GDM1 (cell line): Measurements from ENCODE around the gene ATP5PF.
"Not testable (repeated sequence)": the region's sequence is repeated elsewhere in the genome, so short reads cannot be mapped to it uniquely, and the experiment has no call there.

Experiments
- DNase-seq: peaks from one replicate; lab custom pipeline; 2025; lab: John Stamatoyannopoulos, UW

ATP5PF gene

DNA sequence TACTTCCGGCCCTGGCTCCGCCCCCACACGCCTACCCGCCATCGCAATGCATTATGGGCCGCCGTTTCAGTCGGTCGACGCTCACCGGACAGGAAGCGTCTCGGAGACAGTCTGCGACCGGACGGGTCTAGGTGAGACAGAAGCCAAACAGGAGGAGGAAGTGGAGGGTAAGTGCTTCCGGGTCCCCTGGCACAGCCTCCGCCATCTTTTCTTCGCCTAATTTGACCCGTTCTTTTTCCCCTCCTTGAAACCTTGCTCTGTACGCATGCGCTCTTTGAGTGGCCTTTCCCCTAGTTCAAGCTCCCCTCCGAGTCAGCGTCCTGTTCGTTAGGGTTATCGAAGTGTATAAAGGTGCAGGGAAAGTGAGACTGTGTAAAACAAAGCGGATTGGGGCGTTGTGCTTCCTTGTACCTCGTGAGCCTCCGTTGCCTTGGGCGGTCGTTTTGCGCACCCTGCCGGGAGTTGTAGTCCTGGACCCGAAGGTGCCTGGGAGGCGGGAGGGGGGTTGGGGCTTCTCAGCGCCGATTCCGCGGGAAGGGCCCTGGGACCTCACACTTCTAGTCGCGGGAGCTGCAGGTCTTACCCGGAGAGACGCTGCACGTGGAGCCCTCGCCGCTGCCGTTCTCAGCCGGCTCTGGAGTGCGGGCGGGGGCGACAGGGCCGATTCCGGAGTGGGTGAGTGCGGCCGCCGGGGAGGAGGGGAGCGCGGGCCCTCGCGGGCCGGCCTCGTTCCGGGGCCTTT lies at the start of gene ATP5PF, which contains the start of gene GABPA:
Gene ATP5PF, minus strand, starts transcription at position 1 of the 742 bp plus-strand sequence. CDS start 5,110 bp downstream, outside the sequence.
Gene GABPA, plus strand, starts transcription at position 69 of the 742 bp plus-strand sequence. CDS start 6,627 bp downstream, outside the sequence.
- peak; percentile 97 for DNase-seq

- not testable (repeated sequence) for DNase-seq
Observed at GRCh38 chr21:25778126-25778875, 43.6 kb upstream of the ATP5PF start.

GRCh38 chr21:25776440-25776839 lies 41.7 kb upstream of the ATP5PF start:
- DNase-seq = no peak

DNA sequence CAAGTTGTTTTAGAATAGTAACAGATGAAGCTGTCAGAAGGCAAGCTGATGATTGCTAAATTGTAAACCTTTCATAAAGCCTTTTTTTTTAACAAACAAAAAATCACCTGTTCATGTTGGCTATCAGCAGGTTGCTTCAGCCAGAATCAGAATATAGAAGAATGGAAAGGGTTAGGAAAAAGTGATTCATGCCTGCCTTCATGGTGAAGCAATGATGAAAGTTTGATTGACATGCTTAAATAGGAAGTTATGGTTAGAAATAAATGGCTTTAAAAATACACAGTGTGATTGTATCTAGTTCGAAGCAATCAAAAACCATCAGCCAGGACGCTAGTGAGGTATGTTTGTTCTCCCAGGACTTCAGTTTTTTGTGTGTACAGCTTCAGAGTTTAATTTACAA lies 38.0 kb upstream of the ATP5PF start:
- DNase-seq = no peak

DNA sequence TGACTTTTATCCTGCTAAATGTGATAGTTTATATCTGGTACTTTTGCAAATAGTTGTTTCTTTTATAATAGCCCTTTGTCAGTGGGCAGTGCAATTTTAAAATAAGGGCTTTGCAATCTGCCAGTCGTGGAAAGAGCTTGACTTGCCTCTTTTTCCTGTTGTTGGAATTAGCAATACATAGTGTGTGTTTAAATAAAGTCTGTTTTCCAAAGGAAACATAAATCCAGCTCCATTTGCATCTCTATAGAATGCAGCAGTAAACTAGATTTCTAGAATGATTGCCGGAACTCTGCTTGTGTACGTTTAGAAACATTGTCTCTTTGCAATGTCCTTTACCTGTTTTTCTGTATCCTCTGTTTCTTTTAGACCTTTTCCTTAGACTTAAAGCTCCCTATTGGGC lies 33.2 kb upstream of the ATP5PF start:
- no peak for DNase-seq

GRCh38 chr21:25764065-25764464 lies 29.4 kb upstream of the ATP5PF start:
- no peak for DNase-seq

DNA sequence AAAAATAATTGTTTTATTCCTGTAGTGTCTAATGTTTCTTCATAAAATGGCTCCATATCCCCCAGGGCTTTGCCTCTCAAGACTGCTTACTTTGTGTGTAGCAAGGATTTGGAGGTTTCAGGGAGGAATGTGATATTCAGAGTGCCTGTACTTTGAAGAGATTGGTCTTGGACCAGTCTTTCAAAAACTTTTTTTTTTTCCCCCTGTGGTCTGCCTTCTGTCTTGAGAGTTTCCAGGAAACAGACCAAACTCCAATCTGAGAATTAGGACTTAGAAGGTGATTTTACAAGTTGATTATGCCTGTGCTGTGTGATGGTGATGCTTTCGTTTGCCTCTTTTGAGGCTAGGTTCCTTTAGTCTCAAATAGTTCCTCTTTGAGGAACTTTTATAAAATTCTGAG lies 26.0 kb upstream of the ATP5PF start:
- DNase-seq = no peak

DNA sequence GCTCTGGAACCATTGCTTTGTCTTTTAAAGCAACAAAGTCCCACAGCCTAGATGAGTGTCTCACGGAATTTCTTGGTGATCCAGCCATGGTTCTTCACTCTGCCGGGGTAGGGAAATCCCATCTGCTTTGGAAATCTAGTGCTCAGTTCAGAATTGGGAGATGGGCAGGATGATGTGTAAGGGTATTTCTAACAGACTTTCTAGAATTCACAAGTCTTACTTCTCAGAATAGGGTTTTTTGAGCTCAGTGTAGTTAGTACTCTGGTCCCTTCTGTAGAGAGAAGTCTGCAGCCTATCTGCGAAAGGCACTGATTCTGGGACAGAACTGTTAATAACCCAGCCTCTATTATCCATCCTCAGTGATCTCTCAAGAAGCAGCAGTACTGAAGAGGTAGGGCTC lies 25.4 kb upstream of the ATP5PF start:
- no peak for DNase-seq

- DNase-seq = no peak
Observed at GRCh38 chr21:25759573-25759972, 24.9 kb upstream of the ATP5PF start.

DNA sequence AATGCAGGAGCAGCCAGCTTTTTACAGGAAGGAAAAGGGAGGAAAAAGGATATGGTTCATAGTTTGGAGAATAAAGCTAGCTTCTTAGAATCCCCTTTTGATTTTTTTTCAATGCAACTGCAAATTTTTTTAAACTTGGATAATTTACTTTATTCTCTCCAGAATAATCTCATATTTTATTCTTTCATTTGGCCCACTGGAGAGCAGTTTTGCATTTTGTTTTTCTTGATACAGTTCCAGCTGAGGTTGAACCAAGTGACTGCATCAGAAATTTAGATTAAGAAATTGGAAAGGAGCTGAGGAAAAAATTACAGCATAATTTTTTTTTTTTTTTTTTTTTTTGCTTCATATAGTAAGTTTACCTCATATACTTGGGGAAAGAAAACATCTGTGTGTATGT lies 22.8 kb upstream of the ATP5PF start:
- DNase-seq = no peak

GRCh38 chr21:25756190-25756932 lies 21.7 kb upstream of the ATP5PF start:
- DNase-seq = no peak

DNA sequence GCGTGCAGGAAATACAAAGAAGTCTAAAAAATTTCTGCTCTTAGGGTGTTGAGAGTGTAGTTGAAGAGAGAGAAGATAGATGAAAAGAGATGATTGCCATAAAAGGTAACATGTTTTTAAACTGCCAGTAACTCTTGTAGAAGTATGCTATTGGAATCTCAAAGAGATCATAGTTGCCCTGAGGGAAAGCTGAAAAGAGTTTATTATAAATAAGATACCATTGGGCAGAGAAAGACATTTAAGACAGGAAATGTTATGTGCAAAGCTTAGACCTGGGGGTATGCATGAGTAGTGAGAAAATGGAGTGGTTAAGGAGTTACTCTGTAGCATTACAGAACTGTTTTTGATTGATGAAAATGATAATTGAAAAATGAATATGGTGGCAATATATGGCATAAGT lies 17.7 kb upstream of the ATP5PF start:
- no peak for DNase-seq

DNA sequence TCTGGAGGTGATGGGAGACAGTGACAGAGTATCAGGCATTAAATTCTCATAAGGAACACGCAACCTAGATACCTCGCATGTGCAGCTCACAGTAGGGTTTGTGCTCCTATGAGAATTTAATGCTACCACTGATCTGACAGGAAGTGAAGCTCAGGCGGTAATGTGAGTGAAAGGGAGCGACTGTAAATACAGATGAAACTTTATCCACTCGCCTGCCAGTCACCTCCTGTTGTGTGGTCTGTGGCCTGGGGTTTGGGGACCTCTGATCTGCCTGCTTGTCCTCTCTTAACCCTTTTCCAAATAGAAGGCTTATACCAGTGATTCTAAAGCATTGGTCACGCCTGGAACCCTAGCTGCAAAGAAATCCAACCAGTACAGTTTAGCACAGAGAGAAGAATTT lies 15.4 kb upstream of the ATP5PF start:
- peak; percentile 49 for DNase-seq

- no peak for DNase-seq
Observed at GRCh38 chr21:25744854-25745253, 10.2 kb upstream of the ATP5PF start.

DNA sequence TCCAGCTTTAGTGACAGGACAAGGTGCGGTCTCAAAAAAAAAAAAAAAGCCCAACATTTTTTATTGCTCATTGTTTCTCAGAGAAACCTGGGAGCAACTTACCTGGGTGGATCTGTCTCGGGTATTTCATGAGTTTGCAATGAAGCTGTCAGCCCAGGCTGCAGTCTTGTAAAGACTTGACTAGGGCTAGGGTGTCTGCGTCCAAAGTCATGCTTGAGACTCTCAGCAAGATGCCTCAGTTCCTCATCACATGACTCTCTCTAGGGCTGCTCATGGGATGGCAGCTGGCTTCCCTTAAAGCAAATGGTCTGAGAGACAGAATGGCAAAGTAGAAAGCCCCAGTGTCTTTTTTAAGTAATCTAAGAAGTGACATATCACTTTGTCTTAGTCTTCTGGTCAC lies 8.2 kb upstream of the ATP5PF start:
- no peak for DNase-seq

GRCh38 chr21:25737421-25737820 lies 2.7 kb upstream of the ATP5PF start:
- DNase-seq = no peak

DNA sequence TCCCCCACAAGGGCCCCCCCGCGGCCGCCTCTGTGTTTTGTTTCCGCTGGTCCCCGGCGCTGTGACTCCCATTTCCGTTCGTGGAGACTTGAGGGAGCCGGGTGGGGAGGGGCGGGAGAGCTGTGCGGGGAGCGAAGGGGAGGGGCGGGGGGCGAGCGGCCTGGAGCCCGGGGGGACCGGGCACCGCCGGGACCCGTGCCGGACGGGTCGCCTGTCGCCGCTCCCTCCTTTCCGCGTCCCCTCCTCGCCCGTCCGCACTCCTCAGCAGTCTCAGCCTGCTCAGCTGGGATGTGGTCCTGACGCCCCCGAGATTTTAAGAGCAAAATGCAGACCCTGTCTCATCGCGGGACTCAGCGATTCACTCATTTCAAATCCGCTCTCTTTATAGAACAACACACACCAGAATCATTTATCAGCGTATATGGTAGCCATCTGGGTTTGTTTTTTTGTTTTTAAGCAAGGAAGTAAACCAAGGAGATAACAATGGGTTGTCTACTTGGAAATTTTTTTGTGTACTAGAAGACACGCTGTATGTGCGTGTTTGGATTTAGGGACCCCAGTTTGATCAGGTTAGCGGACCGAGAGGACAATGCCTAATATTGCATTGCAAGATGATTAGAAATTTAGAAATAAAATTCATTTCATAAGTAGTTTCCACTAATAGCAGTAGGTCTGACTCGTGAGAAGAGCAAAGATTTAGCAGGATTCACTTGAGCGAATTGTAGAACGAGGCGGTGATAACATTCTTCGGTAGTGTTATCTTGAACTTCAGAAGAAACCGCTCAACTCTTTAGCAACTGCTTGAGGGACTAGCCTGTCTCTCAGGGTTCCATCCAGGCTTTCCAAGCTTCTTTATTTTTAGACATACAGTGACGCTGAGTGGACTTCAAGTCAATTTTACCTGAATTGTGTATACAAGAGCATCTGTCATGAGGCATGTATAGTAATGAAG lies 1.2 kb upstream of the ATP5PF start:
- DNase-seq = peak; percentile 78

DNA sequence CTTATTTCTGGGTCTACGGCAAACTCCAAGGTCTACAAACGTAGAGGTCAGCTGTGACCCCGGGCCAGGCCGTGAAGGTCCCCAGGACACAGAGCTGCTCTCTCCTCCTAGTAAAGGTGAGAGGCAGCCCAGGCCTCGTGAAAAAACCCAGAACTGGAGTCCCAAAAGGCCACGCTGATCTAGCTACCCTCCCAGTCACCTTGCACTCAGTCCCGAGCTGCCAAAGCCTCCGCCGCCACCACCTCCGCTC lies 125 bp downstream of the ATP5PF start:
- no peak for DNase-seq

GRCh38 chr21:25733859-25734653 lies 648 bp downstream of the ATP5PF start:
- DNase-seq = no peak

DNA sequence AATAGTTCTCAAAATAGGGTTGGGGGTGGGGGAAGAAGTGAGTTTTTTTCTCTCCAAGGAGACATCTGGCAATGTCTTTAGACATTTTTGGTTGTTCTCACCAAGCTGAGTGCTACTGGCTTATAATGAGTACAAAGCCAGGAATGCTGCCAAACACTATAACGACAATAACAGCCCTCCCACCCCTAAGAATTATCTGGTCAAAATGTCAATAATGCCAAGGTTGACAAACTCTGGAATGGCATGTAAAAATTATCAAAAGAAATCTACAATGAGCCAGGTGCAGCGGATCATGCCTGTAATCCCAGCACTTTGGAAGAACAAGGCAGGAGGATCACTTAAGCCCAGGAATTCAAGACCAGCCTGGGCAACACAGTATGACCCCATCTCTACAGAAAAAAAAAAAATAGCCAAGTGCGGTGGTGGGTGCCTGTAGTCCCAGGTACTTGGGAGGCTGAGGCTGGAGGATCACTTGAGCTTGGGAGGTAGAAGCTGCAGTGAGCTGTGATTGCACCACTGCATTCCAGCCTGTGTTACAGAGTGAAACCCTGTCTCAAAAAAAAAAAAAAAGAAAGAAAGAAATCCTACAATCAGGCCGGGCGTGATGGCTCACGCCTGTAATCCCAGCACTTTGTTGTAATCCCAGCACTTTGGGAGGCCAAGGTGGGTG lies 2.5 kb downstream of the ATP5PF start:
- no peak for DNase-seq
